Stimulated activated CD8-positive, alpha-beta memory T cell treated with anti-CD3 and anti-CD28 coated beads, Interleukin-7, amount 100 ng/mL, for 4 hours (primary cell): ENCODE results near the gene ANKS1B.
A peak's percentile ranks its signal among the peaks of the same experiment; 100 is the strongest.

ENCODE experiments used
- DNase-seq, 2 donors: peaks; one replicate each; pipeline ENCODE4 v3.0.0-alpha.2; 2020; ENCODE audit warnings: low read depth in 2 of 2

ANKS1B gene

DNA sequence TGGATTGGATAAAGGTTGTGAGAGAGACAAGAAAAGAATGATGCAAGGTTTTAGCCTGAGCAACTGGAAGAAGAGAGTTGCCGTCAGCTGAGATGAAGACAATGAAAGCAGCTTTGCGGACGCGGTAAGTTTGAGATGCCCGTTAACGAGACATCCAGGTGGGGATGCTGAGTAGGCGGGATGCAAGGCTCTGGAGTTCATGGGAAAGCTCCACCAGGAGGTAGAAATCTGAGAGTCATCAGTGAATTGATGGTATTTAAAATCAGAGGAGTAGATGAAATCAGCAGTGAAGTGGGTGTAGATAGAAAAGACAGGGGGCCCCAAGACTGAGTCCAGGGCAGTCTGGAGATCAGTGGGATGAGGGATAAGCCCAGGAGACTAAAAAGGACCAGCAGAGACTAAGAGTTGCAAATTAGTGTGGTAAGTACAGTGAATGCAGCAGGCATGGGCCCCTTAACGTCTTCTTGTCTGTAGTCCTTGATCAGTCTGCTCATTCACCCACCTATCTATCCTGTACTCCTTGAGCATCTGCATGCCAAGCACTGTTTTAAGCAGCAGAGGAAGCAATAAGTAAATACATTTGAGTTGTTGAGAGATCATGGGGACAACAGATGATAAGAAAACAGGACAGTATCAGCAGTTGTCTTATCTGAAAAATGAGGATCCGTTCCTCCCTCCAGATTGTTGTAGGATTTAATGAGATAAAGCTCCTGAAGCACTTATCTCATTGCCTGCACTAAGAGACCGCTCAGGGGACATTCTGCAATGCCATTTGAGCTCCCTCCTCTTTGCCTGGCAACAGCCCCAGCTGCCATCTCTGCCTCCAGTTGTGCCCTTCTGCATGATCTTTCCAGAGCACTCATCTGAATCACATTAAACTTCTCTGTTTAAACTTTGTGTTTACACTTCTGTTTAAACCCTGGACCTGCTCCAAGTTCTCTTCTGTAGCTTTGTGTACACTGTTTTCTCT lies 1248.1 kb downstream of the ANKS1B start:
- no peak for DNase-seq

DNA sequence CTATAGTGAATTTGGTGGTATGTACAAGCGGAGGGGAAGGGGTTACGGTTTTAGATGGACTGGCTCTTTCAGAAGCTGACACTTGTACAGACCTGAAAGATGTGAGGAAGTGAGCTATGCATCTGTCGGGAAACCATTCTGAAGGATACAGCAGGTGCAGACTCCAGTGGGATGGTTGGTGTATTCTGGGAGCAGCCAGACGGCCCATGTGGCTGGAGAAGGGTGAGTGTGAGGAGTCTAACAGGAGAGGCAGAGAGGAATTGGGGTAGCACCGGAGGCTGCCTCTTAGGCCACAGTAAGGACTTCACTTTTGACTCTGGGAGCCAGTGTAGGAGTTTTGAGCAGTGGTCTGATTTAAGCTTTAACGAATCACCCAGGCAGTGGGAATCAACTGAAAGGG lies 1248.9 kb downstream of the ANKS1B start:
- DNase-seq = no peak

GRCh38 chr12:98733667-98734350 lies 1250.9 kb downstream of the ANKS1B start:
- no peak for DNase-seq

DNA sequence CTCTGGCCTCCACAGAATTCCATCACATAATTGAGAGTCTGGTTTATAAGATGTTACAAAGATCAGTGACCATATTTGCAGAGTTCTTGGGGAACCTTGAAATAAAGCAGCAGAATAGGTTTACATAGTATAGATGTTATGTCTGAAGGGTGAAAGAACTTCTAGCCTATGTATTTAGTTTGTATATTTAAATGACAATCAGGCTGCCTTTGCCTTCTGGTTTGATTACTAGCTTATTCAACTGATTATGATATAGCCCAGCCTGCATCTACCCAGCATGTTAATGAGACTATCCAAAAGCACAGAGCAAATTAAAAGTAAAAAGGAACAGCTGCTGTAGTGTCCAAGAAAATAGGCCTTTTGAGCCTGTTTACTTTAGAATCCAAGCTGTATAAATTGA lies 1254.3 kb downstream of the ANKS1B start:
- no peak for DNase-seq

- no peak for DNase-seq
Measured at GRCh38 chr12:98727196-98727595, 1257.5 kb downstream of the ANKS1B start.

- no peak for DNase-seq
Measured at GRCh38 chr12:98725476-98726247, 1259.1 kb downstream of the ANKS1B start.

- DNase-seq = no peak
Measured at GRCh38 chr12:98724384-98725155, 1260.2 kb downstream of the ANKS1B start.

- no peak for DNase-seq
Measured at GRCh38 chr12:98721204-98721702, 1263.5 kb downstream of the ANKS1B start.

- no peak for DNase-seq
Measured at GRCh38 chr12:98719515-98720504, 1264.9 kb downstream of the ANKS1B start.

- DNase-seq = no peak
Measured at GRCh38 chr12:98714426-98714825, 1270.3 kb downstream of the ANKS1B start.

- DNase-seq = no peak
Measured at GRCh38 chr12:98709022-98709421, 1275.7 kb downstream of the ANKS1B start.

GRCh38 chr12:98701166-98701565 lies 1283.6 kb downstream of the ANKS1B start:
- no peak for DNase-seq

GRCh38 chr12:98699586-98699985 lies 1285.2 kb downstream of the ANKS1B start:
- DNase-seq = no peak

DNA sequence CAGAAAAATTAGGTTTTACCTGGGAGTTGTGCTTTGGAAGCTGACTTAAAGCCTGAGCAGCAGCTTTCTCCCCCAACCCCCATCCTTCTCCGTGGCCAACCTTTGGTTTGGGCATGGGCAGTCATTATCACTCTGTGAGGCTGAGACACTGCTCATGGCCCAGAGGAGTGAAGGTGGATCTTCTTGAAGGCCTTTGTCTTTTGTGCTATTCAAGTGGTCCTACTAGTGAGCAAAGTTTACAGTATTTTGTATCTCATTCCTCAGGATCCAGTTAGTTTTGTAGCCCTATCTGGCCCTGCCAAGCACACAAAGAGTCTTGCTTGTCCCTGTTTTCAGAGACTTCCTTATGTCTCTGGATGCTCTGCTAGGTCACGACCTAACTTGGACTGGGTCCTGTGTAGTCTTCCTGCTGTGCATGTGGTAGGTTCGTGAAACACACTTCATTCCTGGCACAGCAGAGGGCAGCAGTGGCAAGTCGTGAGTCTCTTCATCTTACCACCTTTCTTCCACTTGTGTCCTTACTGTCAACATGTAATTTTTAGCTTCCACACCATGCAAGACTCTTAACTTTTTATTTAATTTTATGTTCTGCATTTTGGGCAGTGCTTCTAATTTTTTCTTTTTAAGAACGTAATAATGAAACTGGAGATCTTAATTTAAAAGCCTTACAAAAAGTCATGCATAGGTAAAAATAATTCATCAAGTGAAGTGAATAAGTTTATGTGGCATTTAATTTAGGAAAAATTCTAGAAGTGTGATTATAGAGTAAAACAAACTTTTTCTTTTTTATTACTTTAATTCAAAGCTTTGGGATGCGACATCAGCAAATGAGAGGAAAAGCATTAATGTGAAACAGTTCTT lies 1285.9 kb downstream of the ANKS1B start:
- peak; percentile 8 for DNase-seq

DNA sequence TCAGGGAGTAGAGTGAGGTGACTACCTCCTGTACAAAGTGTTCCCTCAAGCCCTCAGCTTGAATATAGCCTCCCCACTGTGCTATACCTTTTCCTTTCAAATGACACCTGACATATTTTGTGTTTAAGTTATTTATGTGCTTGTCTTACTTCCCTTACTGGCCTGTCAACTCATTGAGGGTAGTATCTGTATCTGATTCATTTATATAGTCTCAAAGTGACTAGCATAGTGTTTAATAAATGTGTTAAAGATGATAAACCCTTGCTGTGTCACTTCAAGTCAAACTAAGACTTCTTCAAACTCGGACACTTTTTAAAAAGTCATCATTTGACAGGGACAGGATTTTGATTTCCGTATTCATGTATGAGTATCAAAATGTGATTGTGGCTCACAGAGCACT lies 1287.5 kb downstream of the ANKS1B start:
- DNase-seq = no peak

- no peak for DNase-seq
Measured at GRCh38 chr12:98696036-98696646, 1288.6 kb downstream of the ANKS1B start.

DNA sequence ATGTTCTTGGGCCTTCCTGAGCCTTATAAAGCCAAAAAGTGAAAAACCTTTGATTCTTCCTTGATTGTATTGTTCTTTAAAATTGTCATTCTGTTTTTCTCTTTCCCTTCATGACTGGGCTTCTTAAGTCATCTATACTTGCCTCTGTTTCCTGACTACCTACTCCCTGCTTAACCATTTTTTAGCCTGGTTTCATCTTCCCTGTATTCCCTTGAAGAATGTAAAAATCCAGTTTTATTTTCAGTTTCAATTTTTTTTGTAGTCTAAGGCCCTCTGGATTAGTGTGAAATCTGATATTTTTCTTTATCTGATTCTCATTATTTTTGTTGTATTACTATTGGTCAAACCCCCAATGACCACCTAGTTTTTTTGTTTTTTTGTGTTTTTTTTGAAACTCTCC lies 1293.4 kb downstream of the ANKS1B start:
- no peak for DNase-seq

DNA sequence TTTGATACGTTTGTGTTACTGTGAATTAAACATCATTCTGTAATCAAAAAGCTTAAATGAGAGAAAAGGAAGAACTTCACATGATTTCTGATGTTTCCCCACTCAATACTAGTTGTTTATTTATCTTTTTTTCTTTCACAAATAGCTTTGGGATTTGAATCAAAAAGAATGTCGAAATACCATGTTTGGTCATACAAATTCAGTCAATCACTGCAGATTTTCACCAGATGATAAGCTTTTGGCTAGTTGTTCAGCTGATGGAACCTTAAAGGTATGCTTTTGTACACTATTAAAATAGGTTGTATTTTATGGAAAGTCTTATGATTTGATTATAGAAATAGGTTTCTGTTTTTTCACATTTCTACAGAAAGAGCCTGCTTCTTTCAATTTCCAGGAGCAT lies 1298.1 kb downstream of the ANKS1B start:
- no peak for DNase-seq
